IPS-18c (cell line): ENCODE data around the gene PRR16.

Experiments used
- H3K4me3 ChIP-seq: 2 replicates; pipeline ENCODE4 v1.7.0; 2013; ENCODE audit warnings: low read depth, mild to moderate bottlenecking, low read length, moderate library complexity; ENCODE audit not compliant: insufficient read depth
- H3K9me3 ChIP-seq: one replicate; pipeline ENCODE4 v1.6.1; 2013; ENCODE audit warnings: mild to moderate bottlenecking, low read length, moderate library complexity; ENCODE audit not compliant: control insufficient read depth, insufficient read depth

The PRR16 gene

DNA sequence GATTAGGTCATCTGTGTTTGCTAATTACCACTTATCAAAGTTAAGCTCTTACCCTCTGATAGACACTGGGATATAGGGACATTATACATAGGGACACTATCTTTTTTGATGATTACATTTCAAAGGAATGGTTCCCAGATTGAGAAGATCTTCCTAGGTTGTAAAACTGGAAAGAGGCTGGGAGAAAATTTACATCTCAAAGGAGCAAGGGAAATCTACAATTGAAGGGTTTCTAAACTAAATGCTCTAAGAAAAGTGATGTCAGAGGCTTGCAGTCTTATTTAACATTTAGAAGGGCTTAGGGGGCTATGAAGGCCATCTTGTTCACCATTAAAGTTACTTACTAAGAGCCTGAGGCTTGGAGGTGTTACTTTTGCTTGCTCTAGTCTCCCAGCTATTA lies 242.8 kb downstream of the PRR16 start:
- Histone ChIP-seq H3K4me3 (no peak overlapping the region), H3K9me3 (no peaks in the 10 kb centered on the region)

GRCh38 chr5:120717381-120717780 lies 253.3 kb downstream of the PRR16 start:
- Histone ChIP-seq H3K4me3 (no peak overlapping the region), H3K9me3 (no peaks in the 10 kb centered on the region)

DNA sequence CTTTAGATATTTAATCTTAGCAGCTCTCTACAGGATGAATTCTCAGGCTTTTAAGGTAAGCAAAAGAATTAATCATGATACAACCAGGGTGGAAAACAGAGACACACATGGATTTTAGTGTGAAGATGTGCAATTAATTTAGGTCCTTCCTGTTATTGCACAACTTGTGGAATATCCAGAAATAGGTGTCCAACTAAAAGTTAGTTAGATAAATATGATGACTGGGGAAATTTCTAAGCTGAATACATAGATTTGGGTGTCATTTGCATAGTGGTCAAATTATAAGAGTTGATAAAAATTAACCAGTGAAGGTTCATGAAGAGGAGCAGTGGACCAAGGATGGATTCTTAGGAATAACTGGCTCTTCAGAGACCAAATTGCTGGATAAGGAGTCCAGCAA lies 266.1 kb downstream of the PRR16 start:
- H3K4me3 ChIP-seq = no peak overlapping the region
- no peaks in the 10 kb centered on the region for H3K9me3 ChIP-seq

DNA sequence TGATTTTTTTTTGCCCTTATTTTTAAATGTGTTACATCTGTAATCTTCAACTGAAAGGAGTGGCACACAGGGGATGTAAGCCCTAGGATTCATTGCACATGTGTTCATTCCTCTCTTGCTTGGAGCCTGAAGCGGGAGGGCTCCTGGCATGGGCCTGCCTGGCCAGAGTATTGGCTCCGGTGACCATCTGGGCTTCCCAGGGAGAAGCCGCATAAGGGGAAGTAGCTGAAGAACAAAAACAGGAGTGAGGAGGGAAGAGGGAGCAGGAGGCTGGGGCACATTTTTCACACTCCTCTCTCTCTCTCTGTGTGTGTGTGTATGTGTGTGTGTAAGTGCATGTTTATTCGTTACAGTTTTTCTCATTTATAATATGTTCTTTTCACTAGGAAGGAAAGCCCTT lies 269.9 kb downstream of the PRR16 start:
- no peaks in the 10 kb centered on the region for H3K9me3 ChIP-seq
- H3K4me3 ChIP-seq = no peak overlapping the region

DNA sequence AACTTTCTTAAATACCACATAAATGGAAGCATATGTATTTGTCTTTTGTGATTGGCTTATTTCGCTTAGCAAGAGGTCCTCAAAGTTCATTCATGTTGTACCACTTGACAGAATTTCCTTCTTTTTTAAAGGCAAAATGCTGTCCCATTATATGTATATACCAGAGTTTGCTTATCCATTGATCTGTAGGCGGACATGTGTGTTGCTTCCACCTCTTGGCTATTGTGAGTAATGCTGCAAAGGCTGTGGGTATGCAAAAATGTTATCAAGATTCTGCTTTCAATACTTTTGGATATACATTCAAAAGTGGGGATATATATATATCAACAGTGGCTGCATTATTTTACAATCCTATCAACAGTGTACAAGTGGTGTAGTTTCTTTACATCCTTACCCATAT lies 271.0 kb downstream of the PRR16 start:
- H3K9me3 ChIP-seq = no peaks in the 10 kb centered on the region
- no peak overlapping the region for H3K4me3 ChIP-seq
